ENCODE measurements around the gene PTPN9. TPM values are rescaled to one million over a fixed set of nuclear protein-coding genes. Genes with fewer than 3 reads are reported as not detected.

Gene PTPN9
- total RNA-seq, 2 experiments from 2014 or later: 41.4 to 41.6 TPM

- peak overlapping the region; percentile 35 for H3K27ac Mint-ChIP-seq
- H3K4me1 Mint-ChIP-seq: peaks cover 18% of the 10 kb centered on the region
- no peaks in the 10 kb centered on the region for H3K27me3 Mint-ChIP-seq
- H3K4me3 Mint-ChIP-seq: no peak overlapping the region
- H3K36me3 Mint-ChIP-seq (ENCODE audit: low read depth): peaks cover 58% of the 10 kb centered on the region
- H3K9me3 Mint-ChIP-seq: no peaks in the 10 kb centered on the region
- CTCF ChIA-PET: no interaction called here
- POLR2A ChIA-PET: no interaction called here
- DNase-seq: no peak
These were observed 162.5 kb downstream of the PTPN9 start for GRCh38 chr15:75416584-75416983.

Other genes with a start within 250 kb of the PTPN9 start
- 10 to 100 TPM; 87.8 to 91.0 TPM for gene COMMD4, start 243.3 kb downstream of the PTPN9 start, total RNA-seq
- 1 to 10 TPM; 6.9 to 7.0 TPM for gene NEIL1, start 232.3 kb downstream of the PTPN9 start, total RNA-seq
- gene MAN2C1, start 210.7 kb downstream of the PTPN9 start, total RNA-seq: 100 to 1,000 TPM; 174 to 196 TPM
- gene SIN3A, start 127.6 kb downstream of the PTPN9 start, total RNA-seq: 10 to 100 TPM; 95.8 to 96.1 TPM
- 10 to 100 TPM; 29.6 to 30.9 TPM for gene SNUPN, start 46.4 kb upstream of the PTPN9 start, total RNA-seq
- 10 to 100 TPM; 72.3 to 75.5 TPM for gene IMP3, start 60.9 kb upstream of the PTPN9 start, total RNA-seq
- gene SNX33, start 68.6 kb upstream of the PTPN9 start, total RNA-seq: 1 to 10 TPM; 1.8 to 1.9 TPM
- not detected for gene CSPG4, start 133.5 kb upstream of the PTPN9 start, total RNA-seq

All from activated CD4-positive, alpha-beta memory T cell treated with anti-CD3 and anti-CD28 coated beads, Interleukin-2, amount 10 ng/mL, durations not matched to agents 7 days and 5 days (primary cell).